IMR-90 (cell line): ENCODE results near the gene AKAP17A.

Experiments
- POLR2A ChIP-seq: IDR thresholded peaks from 2 replicates; pipeline ENCODE4 v1.6.1; 2012; ENCODE audit warnings: mild to moderate bottlenecking, low read depth, low read length
- TF ChIP-seq, protein P1 (sequence below): conservative IDR thresholded peaks from 2 replicates; pipeline ENCODE4 v1.5.1; 2012; ENCODE audit warnings: mild to moderate bottlenecking, low read depth, low read length, improper control_type of control experiment
- TF ChIP-seq, protein P2 (sequence below): fragments of 150-350 bp; IDR thresholded peaks from 2 replicates; pipeline ENCODE4 v1.6.1; 2016; ENCODE audit warnings: low read depth, mild to moderate bottlenecking, low read length, moderate library complexity, borderline replicate concordance
- TF ChIP-seq, protein P3 (sequence below): fragments of 150-350 bp; IDR thresholded peaks from 2 replicates; pipeline ENCODE4 v1.6.1; 2017; ENCODE audit warnings: mild to moderate bottlenecking, antibody characterized with exemption, low read length, low read depth

DNA sequence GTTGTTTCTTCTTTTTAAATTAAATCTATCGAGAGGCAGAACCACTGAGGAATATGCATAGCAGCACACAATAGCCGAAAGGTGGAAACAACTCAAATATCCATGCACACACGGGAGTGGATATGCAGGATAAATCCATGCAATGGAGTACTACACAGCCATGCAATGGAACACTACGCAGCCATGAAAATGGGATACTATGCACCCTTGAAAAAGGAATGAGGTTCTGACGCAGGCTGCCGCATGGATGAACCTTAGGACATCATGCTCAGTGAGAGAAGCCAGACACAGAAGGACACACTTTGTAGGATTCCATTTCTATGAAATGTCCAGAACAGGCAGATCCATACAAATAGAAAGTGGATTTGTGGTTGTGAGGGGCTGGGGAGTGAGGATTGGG, 36.0 kb upstream of the AKAP17A start:
- TF ChIP-seq, protein P1, sequence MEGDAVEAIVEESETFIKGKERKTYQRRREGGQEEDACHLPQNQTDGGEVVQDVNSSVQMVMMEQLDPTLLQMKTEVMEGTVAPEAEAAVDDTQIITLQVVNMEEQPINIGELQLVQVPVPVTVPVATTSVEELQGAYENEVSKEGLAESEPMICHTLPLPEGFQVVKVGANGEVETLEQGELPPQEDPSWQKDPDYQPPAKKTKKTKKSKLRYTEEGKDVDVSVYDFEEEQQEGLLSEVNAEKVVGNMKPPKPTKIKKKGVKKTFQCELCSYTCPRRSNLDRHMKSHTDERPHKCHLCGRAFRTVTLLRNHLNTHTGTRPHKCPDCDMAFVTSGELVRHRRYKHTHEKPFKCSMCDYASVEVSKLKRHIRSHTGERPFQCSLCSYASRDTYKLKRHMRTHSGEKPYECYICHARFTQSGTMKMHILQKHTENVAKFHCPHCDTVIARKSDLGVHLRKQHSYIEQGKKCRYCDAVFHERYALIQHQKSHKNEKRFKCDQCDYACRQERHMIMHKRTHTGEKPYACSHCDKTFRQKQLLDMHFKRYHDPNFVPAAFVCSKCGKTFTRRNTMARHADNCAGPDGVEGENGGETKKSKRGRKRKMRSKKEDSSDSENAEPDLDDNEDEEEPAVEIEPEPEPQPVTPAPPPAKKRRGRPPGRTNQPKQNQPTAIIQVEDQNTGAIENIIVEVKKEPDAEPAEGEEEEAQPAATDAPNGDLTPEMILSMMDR, result no peak
- TF ChIP-seq POLR2A, result no peak
- TF ChIP-seq, protein P2, sequence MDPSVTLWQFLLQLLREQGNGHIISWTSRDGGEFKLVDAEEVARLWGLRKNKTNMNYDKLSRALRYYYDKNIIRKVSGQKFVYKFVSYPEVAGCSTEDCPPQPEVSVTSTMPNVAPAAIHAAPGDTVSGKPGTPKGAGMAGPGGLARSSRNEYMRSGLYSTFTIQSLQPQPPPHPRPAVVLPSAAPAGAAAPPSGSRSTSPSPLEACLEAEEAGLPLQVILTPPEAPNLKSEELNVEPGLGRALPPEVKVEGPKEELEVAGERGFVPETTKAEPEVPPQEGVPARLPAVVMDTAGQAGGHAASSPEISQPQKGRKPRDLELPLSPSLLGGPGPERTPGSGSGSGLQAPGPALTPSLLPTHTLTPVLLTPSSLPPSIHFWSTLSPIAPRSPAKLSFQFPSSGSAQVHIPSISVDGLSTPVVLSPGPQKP, result no peak
- TF ChIP-seq, protein P3, sequence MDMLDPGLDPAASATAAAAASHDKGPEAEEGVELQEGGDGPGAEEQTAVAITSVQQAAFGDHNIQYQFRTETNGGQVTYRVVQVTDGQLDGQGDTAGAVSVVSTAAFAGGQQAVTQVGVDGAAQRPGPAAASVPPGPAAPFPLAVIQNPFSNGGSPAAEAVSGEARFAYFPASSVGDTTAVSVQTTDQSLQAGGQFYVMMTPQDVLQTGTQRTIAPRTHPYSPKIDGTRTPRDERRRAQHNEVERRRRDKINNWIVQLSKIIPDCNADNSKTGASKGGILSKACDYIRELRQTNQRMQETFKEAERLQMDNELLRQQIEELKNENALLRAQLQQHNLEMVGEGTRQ, result no peak
